HepG2 (cell line): ENCODE data around the gene ZFYVE27. TPM values are rescaled to one million over a fixed set of nuclear protein-coding genes. Genes with fewer than 3 reads are reported as not detected.
A peak's percentile ranks its signal among the peaks of the same experiment; 100 is the strongest.

Experiments used
- ATAC-seq: fragments of 200-7000 bp; cut with Tn5 transposase; 3 replicates; pipeline ENCODE4 v1.9.1; 2020; ENCODE audit warnings: mild to moderate bottlenecking, moderate library complexity
- BruUV-seq: library from RNA; stranded (reverse); fragments of 400-500 nt; replicated peaks from 2 replicates; lab custom pipeline; 2021; lab: Mats Ljungman, UMichigan
- CTCF ChIA-PET: fragments of 300-600 bp; formaldehyde crosslinking; extraction: SDS; loops from one replicate; lab custom pipeline; 2021; ENCODE audit warnings: low total read pairs, inconsistent platforms, low intra/inter-chr PET ratio; lab: Yijun Ruan, JAX
- POLR2A ChIA-PET: fragments of 350-600 bp; sonication (Branson Sonifier 250); formaldehyde crosslinking; loops from one replicate; lab custom pipeline; 2020; ENCODE audit warnings: antibody characterized with exemption, inconsistent platforms; lab: Yijun Ruan, JAX
- DNase-seq: peaks from one replicate; pipeline ENCODE4 v3.0.0-alpha.2; 2015; ENCODE audit warnings: low spot score
- FAIRE-seq: peaks from 3 replicates; lab custom pipeline; 2011; peaks lifted over from hg19 to GRCh38; lab: Jason Lieb, UNC
- H2AFZ ChIP-seq: one replicate; pipeline ENCODE4 v1.6.1; 2011; ENCODE audit warnings: low read length, inconsistent platforms
- H3K27ac ChIP-seq: fragments of 300-600 bp; 3 replicates; pipeline ENCODE4 v1.8.0; 2011; ENCODE audit warnings: mixed run types, mild to moderate bottlenecking, mixed read lengths, low read length, inconsistent platforms; ENCODE audit not compliant: insufficient read depth; ENCODE audit errors: extremely low read length
- H3K27me3 ChIP-seq, 2 experiments: fragments of 200-600 bp in 1 of 2; 2 replicates in 1 of 2; 3 replicates in 1 of 2; pipeline versions ENCODE4 v1.6.0 to v1.8.0; 2011; ENCODE audit warnings: low read length in 2 of 2, mild to moderate bottlenecking in 2 of 2, moderate library complexity in 2 of 2, inconsistent platforms in 1 of 2; ENCODE audit not compliant: insufficient read depth in 2 of 2, control insufficient read depth in 1 of 2
- H3K36me3 ChIP-seq, 2 experiments: fragments of 200-600 bp in 1 of 2; replicated peaks in 1 of 2; 2 replicates in 1 of 2; 3 replicates in 1 of 2; pipeline versions ENCODE4 v1.5.1 to v1.8.0; 2011; ENCODE audit warnings: low read length in 2 of 2, inconsistent platforms in 1 of 2; ENCODE audit not compliant: insufficient read depth in 2 of 2, control insufficient read depth in 1 of 2
- H3K4me1 ChIP-seq: 2 replicates; pipeline ENCODE4 v1.5.1; 2012; ENCODE audit warnings: low read length, inconsistent platforms; ENCODE audit not compliant: insufficient read depth
- H3K4me2 ChIP-seq: 2 replicates; pipeline ENCODE4 v1.6.0; 2011; ENCODE audit warnings: low read depth, low read length, inconsistent platforms
- H3K4me3 ChIP-seq, 3 experiments: fragments of 200-600 bp in 1 of 3; sonication (generic), shearing (Covaris generic) in 1 of 3; replicated peaks in 1 of 3; 2 replicates each; pipeline ENCODE4 v1.5.1; 2011 to 2016; ENCODE audit warnings: low read length in 3 of 3, inconsistent platforms in 2 of 3, low read depth in 2 of 3, mild to moderate bottlenecking in 2 of 3, control low read depth in 1 of 3, mixed read lengths in 1 of 3; ENCODE audit not compliant: insufficient read depth in 1 of 3
- H3K79me2 ChIP-seq: one replicate; pipeline ENCODE4 v1.6.1; 2011; ENCODE audit warnings: low read length, inconsistent platforms; ENCODE audit not compliant: insufficient read depth
- H3K9ac ChIP-seq: 2 replicates; pipeline ENCODE4 v1.6.0; 2011; ENCODE audit warnings: mild to moderate bottlenecking, low read depth, low read length, inconsistent platforms; ENCODE audit not compliant: insufficient read depth
- H3K9me3 ChIP-seq: 2 replicates; pipeline ENCODE4 v1.5.1; 2012; ENCODE audit warnings: mild to moderate bottlenecking, low read length
- H4K20me1 ChIP-seq: 2 replicates; pipeline ENCODE4 v1.6.0; 2011; ENCODE audit warnings: inconsistent platforms, mild to moderate bottlenecking, low read length, moderate library complexity; ENCODE audit not compliant: insufficient read depth
- DRAP1 ChIP-seq: IDR thresholded peaks from 2 replicates; pipeline ENCODE4 v1.6.1; 2016; ENCODE audit warnings: missing genetic modification reagents, missing compliant biosample characterization
- FOXA3 ChIP-seq: IDR thresholded peaks from 2 replicates; pipeline ENCODE4 v1.6.1; 2016; ENCODE audit warnings: missing genetic modification reagents, missing compliant biosample characterization
- GRHL1 ChIP-seq: sonication (generic); formaldehyde crosslinking; conservative IDR thresholded peaks from 2 replicates; pipeline ENCODE4 v1.8.0; 2022; ENCODE audit warnings: missing genetic modification reagents
- JUN ChIP-seq: sonication (generic); formaldehyde crosslinking; IDR thresholded peaks from 2 replicates; pipeline ENCODE4 v1.4.0; 2020; ENCODE audit warnings: mild to moderate bottlenecking, missing genetic modification reagents
- MAFK ChIP-seq, 2 experiments: IDR thresholded peaks in 1 of 2; conservative IDR thresholded peaks in 1 of 2; 2 replicates each; pipeline ENCODE4 v1.6.1; 2011; ENCODE audit warnings: improper control_type of control experiment in 2 of 2, low read length in 2 of 2
- MYC ChIP-seq: sonication (generic); formaldehyde crosslinking; IDR thresholded peaks from 2 replicates; pipeline ENCODE4 v1.9.0; 2021; ENCODE audit warnings: missing genetic modification reagents, borderline replicate concordance
- NFATC3 ChIP-seq: sonication (generic); formaldehyde crosslinking; IDR thresholded peaks from 2 replicates; pipeline ENCODE4 v1.5.1; 2020; ENCODE audit warnings: mild to moderate bottlenecking, missing genetic modification reagents
- SP4 ChIP-seq: sonication (generic); formaldehyde crosslinking; IDR thresholded peaks from 2 replicates; pipeline ENCODE4 v1.8.1; 2023; ENCODE audit warnings: mild to moderate bottlenecking, missing genetic modification reagents
- TFDP1 ChIP-seq: IDR thresholded peaks from 2 replicates; pipeline ENCODE4 v1.6.1; 2016; ENCODE audit warnings: missing compliant biosample characterization, missing genetic modification reagents, borderline replicate concordance
- ZBTB49 ChIP-seq: sonication (generic); formaldehyde crosslinking; IDR thresholded peaks from 2 replicates; pipeline ENCODE4 v1.4.0; 2020; ENCODE audit warnings: missing genetic modification reagents, borderline replicate concordance
- ZNF558 ChIP-seq: sonication (generic); formaldehyde crosslinking; IDR thresholded peaks from 2 replicates; pipeline ENCODE4 v1.9.0; 2022; ENCODE audit warnings: mild to moderate bottlenecking, missing genetic modification reagents, borderline replicate concordance
- ZNF576 ChIP-seq: sonication (generic); formaldehyde crosslinking; IDR thresholded peaks from 2 replicates; pipeline ENCODE4 v1.4.0; 2020; ENCODE audit warnings: mild to moderate bottlenecking, missing genetic modification reagents
- ZNF597 ChIP-seq: sonication (generic); formaldehyde crosslinking; IDR thresholded peaks from 2 replicates; pipeline ENCODE4 v1.5.0; 2020; ENCODE audit warnings: missing genetic modification reagents
- WGBS: methylation state at CpG from one replicate; pipeline ENCODE4 v1.1.6; 2017; ENCODE audit warnings: low lambda C conversion rate; 5-methylcytosine and 5-hydroxymethylcytosine counted together
- in situ Hi-C: cut with HindIII; loops from 2 replicates; pipeline ENCODE4 v1.10.0; 2017; ENCODE audit warnings: low pct_unique_long_range_greater_than_20kb; ENCODE audit not compliant: extremely low pct_ligation_motif_present
- intact Hi-C: fragments of 100-400 bp; cut with micrococcal nuclease; formaldehyde crosslinking; loops from one replicate; pipeline ENCODE4 v1.10.0; 2022; ENCODE audit not compliant: unreplicated experiment
- polyA plus RNA-seq, 8 experiments: library from polyadenylated mRNA; depleted of rRNA in 3 of 8; stranded (reverse) in 7 of 8; unstranded in 1 of 8; fragments of >200 nt; fragmentation: Illumina TruSeq in 4 of 8; extraction: Trizol in 4 of 8; gene quantifications; 2 replicates each; pipeline versions ENCODE4 v1.2.1 to v1.2.3, GENCODE V29; 2011 to 2016; ENCODE audit warnings: low read depth in 4 of 8, missing spikeins in 1 of 8, mixed read lengths in 1 of 8; ENCODE audit not compliant: insufficient read depth in 1 of 8
- total RNA-seq, 5 experiments: library from RNA; depleted of rRNA; stranded (reverse); fragments of >200 nt; fragmentation: Illumina TruSeq; extraction: Trizol; gene quantifications; 2 replicates each; pipeline ENCODE4 v1.2.3, GENCODE V29; 2016; ENCODE audit warnings: low read depth in 1 of 5

ZFYVE27 gene
- total and polyA plus RNA-seq, 2 of the 13 experiments (the other 11 are each of a cell fraction or from before 2014, with no cell fraction given), result 19.7 to 20.5 TPM

GRCh38 chr10:97707134-97707861, 29.6 kb upstream of the ZFYVE27 start (continued):
- TF ChIP-seq TFDP1 (CRISPR knock-in tag) (no peak), GRHL1 (CRISPR knock-in tag) (no peak), SP4 (CRISPR knock-in tag) (no peak), MYC (CRISPR knock-in tag) (peak; percentile 93)

GRCh38 chr10:97708167-97708566, 28.8 kb upstream of the ZFYVE27 start:
- intact Hi-C loops (loop anchor here (2.0 kb wide), 1 partner anchor 31 kb away; no protein-coding TSS in a partner anchor), in situ Hi-C loops (no loop called here)
- H3K9me3 ChIP-seq, result no peaks in the 10 kb centered on the region
- WGBS, result 39% methylated on average over 2 of the region's 2 CpGs
- ATAC-seq (no peak; the same call in 2 of the 3 replicates), DNase-seq (no peak), FAIRE-seq (no peak)
- no peaks in the 10 kb centered on the region for H3K27me3 ChIP-seq
- ChIA-PET CTCF (no interaction called here), POLR2A (interaction anchor here (1.2 to 2.7 kb wide), 4 partner anchors 19 to 28 kb away, joined by 3 to 18 read pairs (median 8); partner anchors contain the start of genes AVPI1 and ZFYVE27)
- H3K79me2 ChIP-seq, result no peaks in the 10 kb centered on the region
- H3K4me3 ChIP-seq, result peak overlapping the region in 1 of 3 experiments; percentile 53; a peak in 1 of 6 replicates
- no peak overlapping the region for H3K27ac ChIP-seq
- H3K4me1 ChIP-seq, result peaks cover 57% of the 10 kb centered on the region
- peak overlapping the region; percentile 53; the same call in 1 of the 2 replicates for H3K9ac ChIP-seq
- H3K36me3 ChIP-seq, result no peaks in the 10 kb centered on the region
- H3K4me2 ChIP-seq, result peak overlapping the region; percentile 71
- no peak overlapping the region for H2AFZ ChIP-seq
- H4K20me1 ChIP-seq, result no peaks in the 10 kb centered on the region
- BruUV-seq, result no TSS peak
- no peak for TF ChIP-seq ZNF597
- no peak for TF ChIP-seq JUN (CRISPR knock-in tag)
- TF ChIP-seq ZBTB49 (CRISPR knock-in tag), result no peak
- no peak for TF ChIP-seq NFATC3
- TF ChIP-seq MAFK (conservative IDR thresholded peaks at IDR 0.05 in 1 of 2, IDR thresholded peaks at IDR 0.05 in 1 of 2; ENCODE audit: low read length in 2 of 2), result no peak
- no peak for TF ChIP-seq ZNF576 (CRISPR knock-in tag)
- no peak for TF ChIP-seq DRAP1 (CRISPR knock-in tag)
- no peak for TF ChIP-seq FOXA3 (CRISPR knock-in tag)
- TF ChIP-seq ZNF558 (CRISPR knock-in tag), result no peak
